Stimulated activated CD4-positive, alpha-beta T cell treated with anti-CD3 and anti-CD28 coated beads, Interleukin-12 subunit alpha, Interleukin-12 subunit beta, amount 100 ng/mL, for 48 hours (primary cell): ENCODE data around the gene LRRC71.

Source experiments
- DNase-seq, 3 donors: peaks; one replicate each; pipeline ENCODE4 v3.0.0-alpha.2; 2020; ENCODE audit warnings: low read depth in 2 of 3, low spot score in 1 of 3

Gene LRRC71

GRCh38 chr1:156892190-156893047, 28.0 kb upstream of the LRRC71 start:
- peak; percentile 76 to 86 (median 82) for DNase-seq

GRCh38 chr1:156893048-156893953, 27.1 kb upstream of the LRRC71 start, which contains the start of gene PEAR1:
PEAR1 (plus strand) TSS chr1:156893718; CDS start chr1:156903927, 10,209 bp downstream.
- no peak for DNase-seq

- DNase-seq, result no peak
These were observed 26.4 kb upstream of the LRRC71 start for GRCh38 chr1:156894001-156894400.

GRCh38 chr1:156894711-156895454, 25.5 kb upstream of the LRRC71 start:
- no peak for DNase-seq

GRCh38 chr1:156895455-156895812, 25.0 kb upstream of the LRRC71 start:
- DNase-seq, result no peak

GRCh38 chr1:156895927-156896326, 24.5 kb upstream of the LRRC71 start:
- DNase-seq, result no peak

GRCh38 chr1:156896490-156897033, 23.9 kb upstream of the LRRC71 start:
- DNase-seq, result no peak

- no peak for DNase-seq
These were observed 23.2 kb upstream of the LRRC71 start for GRCh38 chr1:156897078-156897825.

GRCh38 chr1:156898161-156898566, 22.3 kb upstream of the LRRC71 start:
- DNase-seq, result no peak

- no peak for DNase-seq
These were observed 21.3 kb upstream of the LRRC71 start for GRCh38 chr1:156898971-156899664.

- DNase-seq, result no peak
These were observed 20.3 kb upstream of the LRRC71 start for GRCh38 chr1:156899956-156900718.

GRCh38 chr1:156900896-156901589, 19.4 kb upstream of the LRRC71 start:
- no peak for DNase-seq

GRCh38 chr1:156901590-156901900, 18.9 kb upstream of the LRRC71 start:
- DNase-seq, result no peak

- no peak for DNase-seq
These were observed 18.2 kb upstream of the LRRC71 start for GRCh38 chr1:156901966-156902915.

GRCh38 chr1:156903328-156904091, 16.9 kb upstream of the LRRC71 start:
- DNase-seq, result no peak

GRCh38 chr1:156904187-156904959, 16.1 kb upstream of the LRRC71 start:
- no peak for DNase-seq
